ENCODE results near the gene WDFY4. TPM values are rescaled to one million over a fixed set of nuclear protein-coding genes. Genes with fewer than 3 reads are reported as not detected.

WDFY4 gene
- polyA plus RNA-seq, 1 donor from 2014 or later = not detected

DNA sequence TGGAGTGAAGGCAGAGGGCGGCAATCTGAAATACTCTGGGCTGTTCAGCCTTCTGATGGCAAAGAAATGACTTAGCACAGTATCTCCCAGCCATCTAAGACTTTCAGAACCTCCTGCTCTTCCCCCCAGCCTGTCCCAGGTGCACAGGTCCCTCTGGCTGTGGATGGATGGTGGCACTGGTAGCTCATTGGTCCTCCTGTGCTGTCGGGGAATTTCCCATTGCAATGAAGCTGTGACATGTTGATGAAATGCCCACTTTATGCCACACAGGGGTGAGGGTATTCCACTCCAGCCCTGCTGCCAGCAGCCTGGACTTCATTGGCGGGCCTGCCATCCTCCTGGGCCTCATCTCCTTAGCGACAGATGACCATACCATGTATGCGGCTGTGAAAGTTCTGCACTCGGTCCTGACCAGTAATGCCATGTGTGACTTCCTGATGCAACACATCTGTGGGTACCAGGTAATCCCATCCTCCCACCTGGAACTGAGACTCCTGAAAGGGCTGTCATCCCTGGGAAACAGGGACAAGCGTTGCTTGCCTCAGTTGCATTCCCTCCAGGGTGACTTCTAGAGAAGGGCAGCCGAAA, 105.9 kb downstream of the WDFY4 start:
- Histone ChIP-seq H3K27ac (ENCODE audit: low read length) (no peak overlapping the region), H3K36me3 (ENCODE audit: insufficient read depth, low read length) (no peaks in the 10 kb centered on the region), H3K79me2 (replicated peaks; ENCODE audit: insufficient read depth, low read length) (no peaks in the 10 kb centered on the region), H3K9me3 (ENCODE audit: low read length) (no peaks in the 10 kb centered on the region), H3K4me2 (ENCODE audit: low read length) (no peak overlapping the region), H3K27me3 (ENCODE audit: insufficient read depth, low read depth, low read length) (no peaks in the 10 kb centered on the region), H4K20me1 (ENCODE audit: insufficient read depth) (no peaks in the 10 kb centered on the region), H2AFZ (ENCODE audit: low read depth, low read length) (no peak overlapping the region), H3F3A (ENCODE audit: insufficient read depth, low read length, poor library complexity, severe bottlenecking) (no peaks in the 10 kb centered on the region), H3K9ac (ENCODE audit: low read length) (no peak overlapping the region), H3K9me2 (ENCODE audit: insufficient read depth, low read length) (no peaks in the 10 kb centered on the region), H3K4me3 (ENCODE audit: low read length) (no peak overlapping the region)
- TF ChIP-seq MXI1 (conservative IDR thresholded peaks at IDR 0.05; ENCODE audit: poor library complexity, severe bottlenecking) = no peak
- no peak for TF ChIP-seq POLR2AphosphoS5 (IDR thresholded peaks at IDR 0.05)
- TF ChIP-seq SMC3 (conservative IDR thresholded peaks at IDR 0.05; ENCODE audit: poor library complexity) = no peak
- TF ChIP-seq RAD21 (conservative IDR thresholded peaks at IDR 0.05) = no peak
- TF ChIP-seq, protein P1, sequence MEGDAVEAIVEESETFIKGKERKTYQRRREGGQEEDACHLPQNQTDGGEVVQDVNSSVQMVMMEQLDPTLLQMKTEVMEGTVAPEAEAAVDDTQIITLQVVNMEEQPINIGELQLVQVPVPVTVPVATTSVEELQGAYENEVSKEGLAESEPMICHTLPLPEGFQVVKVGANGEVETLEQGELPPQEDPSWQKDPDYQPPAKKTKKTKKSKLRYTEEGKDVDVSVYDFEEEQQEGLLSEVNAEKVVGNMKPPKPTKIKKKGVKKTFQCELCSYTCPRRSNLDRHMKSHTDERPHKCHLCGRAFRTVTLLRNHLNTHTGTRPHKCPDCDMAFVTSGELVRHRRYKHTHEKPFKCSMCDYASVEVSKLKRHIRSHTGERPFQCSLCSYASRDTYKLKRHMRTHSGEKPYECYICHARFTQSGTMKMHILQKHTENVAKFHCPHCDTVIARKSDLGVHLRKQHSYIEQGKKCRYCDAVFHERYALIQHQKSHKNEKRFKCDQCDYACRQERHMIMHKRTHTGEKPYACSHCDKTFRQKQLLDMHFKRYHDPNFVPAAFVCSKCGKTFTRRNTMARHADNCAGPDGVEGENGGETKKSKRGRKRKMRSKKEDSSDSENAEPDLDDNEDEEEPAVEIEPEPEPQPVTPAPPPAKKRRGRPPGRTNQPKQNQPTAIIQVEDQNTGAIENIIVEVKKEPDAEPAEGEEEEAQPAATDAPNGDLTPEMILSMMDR (IDR thresholded peaks at IDR 0.05; ENCODE audit: poor library complexity, severe bottlenecking) = no peak
- no peak for TF ChIP-seq TAF1 (IDR thresholded peaks at IDR 0.05; ENCODE audit: low read depth)
- no peak for TF ChIP-seq EP300 (conservative IDR thresholded peaks at IDR 0.05; ENCODE audit: poor library complexity, severe bottlenecking)
- TF ChIP-seq EZH2 (IDR thresholded peaks at IDR 0.05; ENCODE audit: borderline replicate concordance, insufficient read depth, low read length, poor library complexity, severe bottlenecking) = no peak
- TF ChIP-seq, protein P2, sequence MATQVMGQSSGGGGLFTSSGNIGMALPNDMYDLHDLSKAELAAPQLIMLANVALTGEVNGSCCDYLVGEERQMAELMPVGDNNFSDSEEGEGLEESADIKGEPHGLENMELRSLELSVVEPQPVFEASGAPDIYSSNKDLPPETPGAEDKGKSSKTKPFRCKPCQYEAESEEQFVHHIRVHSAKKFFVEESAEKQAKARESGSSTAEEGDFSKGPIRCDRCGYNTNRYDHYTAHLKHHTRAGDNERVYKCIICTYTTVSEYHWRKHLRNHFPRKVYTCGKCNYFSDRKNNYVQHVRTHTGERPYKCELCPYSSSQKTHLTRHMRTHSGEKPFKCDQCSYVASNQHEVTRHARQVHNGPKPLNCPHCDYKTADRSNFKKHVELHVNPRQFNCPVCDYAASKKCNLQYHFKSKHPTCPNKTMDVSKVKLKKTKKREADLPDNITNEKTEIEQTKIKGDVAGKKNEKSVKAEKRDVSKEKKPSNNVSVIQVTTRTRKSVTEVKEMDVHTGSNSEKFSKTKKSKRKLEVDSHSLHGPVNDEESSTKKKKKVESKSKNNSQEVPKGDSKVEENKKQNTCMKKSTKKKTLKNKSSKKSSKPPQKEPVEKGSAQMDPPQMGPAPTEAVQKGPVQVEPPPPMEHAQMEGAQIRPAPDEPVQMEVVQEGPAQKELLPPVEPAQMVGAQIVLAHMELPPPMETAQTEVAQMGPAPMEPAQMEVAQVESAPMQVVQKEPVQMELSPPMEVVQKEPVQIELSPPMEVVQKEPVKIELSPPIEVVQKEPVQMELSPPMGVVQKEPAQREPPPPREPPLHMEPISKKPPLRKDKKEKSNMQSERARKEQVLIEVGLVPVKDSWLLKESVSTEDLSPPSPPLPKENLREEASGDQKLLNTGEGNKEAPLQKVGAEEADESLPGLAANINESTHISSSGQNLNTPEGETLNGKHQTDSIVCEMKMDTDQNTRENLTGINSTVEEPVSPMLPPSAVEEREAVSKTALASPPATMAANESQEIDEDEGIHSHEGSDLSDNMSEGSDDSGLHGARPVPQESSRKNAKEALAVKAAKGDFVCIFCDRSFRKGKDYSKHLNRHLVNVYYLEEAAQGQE (IDR thresholded peaks at IDR 0.05; ENCODE audit: borderline replicate concordance) = no peak

DNA sequence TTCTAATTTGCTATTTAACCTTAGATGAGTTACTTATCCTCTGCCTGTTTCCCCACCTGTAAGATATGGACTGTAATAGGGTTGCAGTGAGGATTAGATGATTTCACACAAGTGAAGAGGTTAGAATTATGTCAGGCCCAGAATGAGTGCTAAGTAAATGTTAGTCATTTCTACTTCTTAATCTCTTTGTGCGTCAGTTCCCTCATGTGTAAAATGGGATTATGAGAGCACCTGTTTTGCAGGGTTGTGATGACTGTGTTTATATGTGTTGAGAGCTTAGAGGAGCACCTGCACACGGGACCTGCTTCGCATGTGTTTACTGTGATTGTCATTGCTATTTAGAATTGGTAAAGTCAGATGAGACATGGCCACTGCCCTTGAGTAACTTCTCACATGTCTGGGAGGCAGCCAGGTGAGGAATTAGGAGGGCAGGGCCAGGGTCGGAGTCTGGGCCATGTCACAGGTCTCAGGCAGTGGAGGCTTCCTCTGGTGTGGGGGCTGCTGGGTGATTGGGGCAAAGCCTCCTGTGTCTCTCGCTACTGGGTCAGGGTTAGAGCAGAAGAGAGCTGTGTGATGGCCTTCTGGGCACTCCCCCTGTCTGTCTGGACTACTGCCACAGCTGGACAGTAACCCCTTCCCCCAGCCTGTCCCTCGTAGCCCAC, 106.7 kb downstream of the WDFY4 start:
- no peak overlapping the region for H3K4me3 ChIP-seq (ENCODE audit: low read length)
- H4K20me1 ChIP-seq (ENCODE audit: insufficient read depth) = no peaks in the 10 kb centered on the region
- H3K4me2 ChIP-seq (ENCODE audit: low read length) = no peak overlapping the region
- no peaks in the 10 kb centered on the region for H3K36me3 ChIP-seq (ENCODE audit: insufficient read depth, low read length)
- H3K9ac ChIP-seq (ENCODE audit: low read length) = no peak overlapping the region
- no peak for TF ChIP-seq POLR2AphosphoS5 (IDR thresholded peaks at IDR 0.05)
- TF ChIP-seq RAD21 (conservative IDR thresholded peaks at IDR 0.05) = no peak
- no peak for TF ChIP-seq SMC3 (conservative IDR thresholded peaks at IDR 0.05; ENCODE audit: poor library complexity)
- TF ChIP-seq, protein P1 (IDR thresholded peaks at IDR 0.05; ENCODE audit: poor library complexity, severe bottlenecking) = no peak
- TF ChIP-seq MXI1 (conservative IDR thresholded peaks at IDR 0.05; ENCODE audit: poor library complexity, severe bottlenecking) = no peak
- TF ChIP-seq EP300 (conservative IDR thresholded peaks at IDR 0.05; ENCODE audit: poor library complexity, severe bottlenecking) = no peak
- no peak for TF ChIP-seq TAF1 (IDR thresholded peaks at IDR 0.05; ENCODE audit: low read depth)
- TF ChIP-seq EZH2 (IDR thresholded peaks at IDR 0.05; ENCODE audit: borderline replicate concordance, insufficient read depth, low read length, poor library complexity, severe bottlenecking) = no peak
- TF ChIP-seq, protein P2 (IDR thresholded peaks at IDR 0.05; ENCODE audit: borderline replicate concordance) = no peak
- no peaks in the 10 kb centered on the region for H3K79me2 ChIP-seq (replicated peaks; ENCODE audit: insufficient read depth, low read length)
- H3K27me3 ChIP-seq (ENCODE audit: insufficient read depth, low read depth, low read length) = no peaks in the 10 kb centered on the region
- H3F3A ChIP-seq (ENCODE audit: insufficient read depth, low read length, poor library complexity, severe bottlenecking) = no peaks in the 10 kb centered on the region
- H3K27ac ChIP-seq (ENCODE audit: low read length) = no peak overlapping the region
- no peaks in the 10 kb centered on the region for H3K9me3 ChIP-seq (ENCODE audit: low read length)
- H3K9me2 ChIP-seq (ENCODE audit: insufficient read depth, low read length) = no peaks in the 10 kb centered on the region
- H2AFZ ChIP-seq (ENCODE audit: low read depth, low read length) = no peak overlapping the region
